Measurements from ENCODE around the gene HELZ.

HELZ gene

GRCh38 chr17:67080804-67081203, 164.2 kb downstream of the HELZ start:
- H3K4me3 ChIP-seq (ENCODE audit: low read depth, low read length), result no peak overlapping the region
- H2AFZ ChIP-seq (ENCODE audit: low read length, unreplicated experiment), result no peak overlapping the region
- H3K27ac ChIP-seq (ENCODE audit: low read depth, low read length), result no peak overlapping the region

GRCh38 chr17:67079491-67079890, 165.5 kb downstream of the HELZ start:
- H3K27me3 ChIP-seq (ENCODE audit: insufficient read depth, low read length), result no peaks in the 10 kb centered on the region
- H3K36me3 ChIP-seq (ENCODE audit: insufficient read depth, low read length), result peaks cover 7% of the 10 kb centered on the region
- H3K4me3 ChIP-seq (ENCODE audit: low read depth, low read length), result no peak overlapping the region
- H3K4me1 ChIP-seq (ENCODE audit: control insufficient read depth, insufficient read depth, low read length, unreplicated experiment), result no peaks in the 10 kb centered on the region
- no peak overlapping the region for H3K27ac ChIP-seq (ENCODE audit: low read depth, low read length)
- H2AFZ ChIP-seq (ENCODE audit: low read length, unreplicated experiment), result no peak overlapping the region
- H3K79me2 ChIP-seq (ENCODE audit: control insufficient read depth, insufficient read depth, low read length, unreplicated experiment), result no peaks in the 10 kb centered on the region

More at GRCh38 chr17:67080804-67081203, 164.2 kb downstream of the HELZ start:
- H3K27me3 ChIP-seq (ENCODE audit: insufficient read depth, low read length), result no peaks in the 10 kb centered on the region
- no peaks in the 10 kb centered on the region for H3K4me1 ChIP-seq (ENCODE audit: control insufficient read depth, insufficient read depth, low read length, unreplicated experiment)
- H3K79me2 ChIP-seq (ENCODE audit: control insufficient read depth, insufficient read depth, low read length, unreplicated experiment), result peaks cover 3% of the 10 kb centered on the region
- H3K36me3 ChIP-seq (ENCODE audit: insufficient read depth, low read length), result peaks cover 7% of the 10 kb centered on the region

DNA sequence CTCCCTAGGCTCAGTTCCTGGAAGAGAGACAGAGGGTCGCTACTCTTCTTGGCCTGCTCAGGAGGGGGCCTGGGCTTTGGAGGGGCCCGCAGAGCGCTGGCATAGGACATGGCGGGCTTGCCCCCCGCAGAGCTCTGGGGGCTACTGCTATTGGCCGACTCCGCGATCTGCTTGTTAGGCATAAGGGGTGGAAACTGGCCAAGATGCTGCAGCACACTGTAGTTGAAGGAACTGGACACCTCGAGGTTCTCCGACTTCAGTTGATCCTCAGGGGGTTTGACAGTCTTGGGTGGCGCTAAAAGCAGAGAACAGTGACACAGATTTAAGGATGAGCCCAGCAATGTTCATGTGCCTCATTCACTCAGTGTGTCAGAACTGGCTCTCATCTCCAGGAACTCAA, 166.7 kb downstream of the HELZ start:
- H3K36me3 ChIP-seq (ENCODE audit: insufficient read depth, low read length), result peaks cover 7% of the 10 kb centered on the region
- no peak overlapping the region for H2AFZ ChIP-seq (ENCODE audit: low read length, unreplicated experiment)
- H3K4me1 ChIP-seq (ENCODE audit: control insufficient read depth, insufficient read depth, low read length, unreplicated experiment), result no peaks in the 10 kb centered on the region
- H3K27ac ChIP-seq (ENCODE audit: low read depth, low read length), result no peak overlapping the region
- H3K27me3 ChIP-seq (ENCODE audit: insufficient read depth, low read length), result no peaks in the 10 kb centered on the region
- H3K4me3 ChIP-seq (ENCODE audit: low read depth, low read length), result no peak overlapping the region
- H3K79me2 ChIP-seq (ENCODE audit: control insufficient read depth, insufficient read depth, low read length, unreplicated experiment), result no peaks in the 10 kb centered on the region

DNA sequence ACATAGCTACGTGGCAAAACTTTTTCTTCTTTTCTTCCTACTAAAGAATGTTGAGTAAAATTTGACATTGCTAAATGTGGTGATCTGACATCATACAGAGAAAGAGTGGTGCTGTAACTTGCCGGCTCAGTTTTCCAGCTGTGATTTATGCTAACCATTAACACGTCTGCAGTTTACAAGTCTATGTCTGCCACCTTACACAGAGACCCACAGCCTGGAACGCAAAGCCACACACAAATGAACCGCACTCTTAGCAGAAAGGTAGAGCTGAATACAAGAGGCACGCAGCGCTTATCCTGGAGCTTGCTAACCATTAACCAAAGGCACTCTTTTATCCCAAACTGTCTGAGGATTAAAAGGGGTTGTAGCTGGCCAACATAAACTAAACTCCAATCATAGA, 168.7 kb downstream of the HELZ start:
- H3K79me2 ChIP-seq (ENCODE audit: control insufficient read depth, insufficient read depth, low read length, unreplicated experiment), result no peaks in the 10 kb centered on the region
- no peak overlapping the region for H2AFZ ChIP-seq (ENCODE audit: low read length, unreplicated experiment)
- no peaks in the 10 kb centered on the region for H3K4me1 ChIP-seq (ENCODE audit: control insufficient read depth, insufficient read depth, low read length, unreplicated experiment)
- no peak overlapping the region for H3K27ac ChIP-seq (ENCODE audit: low read depth, low read length)
- peaks cover 7% of the 10 kb centered on the region for H3K36me3 ChIP-seq (ENCODE audit: insufficient read depth, low read length)
- no peak overlapping the region for H3K4me3 ChIP-seq (ENCODE audit: low read depth, low read length)
- H3K27me3 ChIP-seq (ENCODE audit: insufficient read depth, low read length), result no peaks in the 10 kb centered on the region

- no peaks in the 10 kb centered on the region for H3K4me1 ChIP-seq (ENCODE audit: control insufficient read depth, insufficient read depth, low read length, unreplicated experiment)
- H3K36me3 ChIP-seq (ENCODE audit: insufficient read depth, low read length), result peaks cover 7% of the 10 kb centered on the region
- H2AFZ ChIP-seq (ENCODE audit: low read length, unreplicated experiment), result no peak overlapping the region
- no peak overlapping the region for H3K27ac ChIP-seq (ENCODE audit: low read depth, low read length)
- no peak overlapping the region for H3K4me3 ChIP-seq (ENCODE audit: low read depth, low read length)
- no peaks in the 10 kb centered on the region for H3K79me2 ChIP-seq (ENCODE audit: control insufficient read depth, insufficient read depth, low read length, unreplicated experiment)
- no peaks in the 10 kb centered on the region for H3K27me3 ChIP-seq (ENCODE audit: insufficient read depth, low read length)
Observed at GRCh38 chr17:67074781-67075180, 170.2 kb downstream of the HELZ start.

DNA sequence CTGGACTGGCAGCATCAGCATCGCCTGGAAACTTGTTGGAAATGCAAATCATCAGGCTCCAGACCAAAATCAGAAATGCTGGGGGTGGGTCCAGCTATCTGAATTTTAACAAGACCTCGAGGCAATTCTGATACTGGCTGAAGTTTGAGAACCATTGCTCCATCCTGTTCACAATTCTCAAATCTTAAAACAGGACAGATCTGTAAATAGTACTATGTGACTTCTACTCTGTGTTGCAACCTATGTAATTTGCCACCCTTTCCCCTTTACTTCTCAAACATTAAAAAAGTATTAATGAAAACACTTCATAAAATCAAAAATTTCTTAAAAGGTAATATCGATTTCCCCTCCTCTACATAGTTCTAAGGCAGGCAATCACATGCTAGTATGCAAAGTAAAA, 172.1 kb downstream of the HELZ start:
- no peak overlapping the region for H2AFZ ChIP-seq (ENCODE audit: low read length, unreplicated experiment)
- no peaks in the 10 kb centered on the region for H3K79me2 ChIP-seq (ENCODE audit: control insufficient read depth, insufficient read depth, low read length, unreplicated experiment)
- no peaks in the 10 kb centered on the region for H3K4me1 ChIP-seq (ENCODE audit: control insufficient read depth, insufficient read depth, low read length, unreplicated experiment)
- no peaks in the 10 kb centered on the region for H3K27me3 ChIP-seq (ENCODE audit: insufficient read depth, low read length)
- H3K4me3 ChIP-seq (ENCODE audit: low read depth, low read length), result no peak overlapping the region
- no peak overlapping the region for H3K27ac ChIP-seq (ENCODE audit: low read depth, low read length)
- H3K36me3 ChIP-seq (ENCODE audit: insufficient read depth, low read length), result peaks cover 7% of the 10 kb centered on the region

GRCh38 chr17:67071595-67071994, 173.4 kb downstream of the HELZ start:
- Histone ChIP-seq H3K4me1 (ENCODE audit: control insufficient read depth, insufficient read depth, low read length, unreplicated experiment) (no peaks in the 10 kb centered on the region), H2AFZ (ENCODE audit: low read length, unreplicated experiment) (no peak overlapping the region), H3K79me2 (ENCODE audit: control insufficient read depth, insufficient read depth, low read length, unreplicated experiment) (no peaks in the 10 kb centered on the region), H3K36me3 (ENCODE audit: insufficient read depth, low read length) (peaks cover 3% of the 10 kb centered on the region; the same call in 1 of the 2 replicates), H3K27ac (ENCODE audit: low read depth, low read length) (no peak overlapping the region), H3K4me3 (ENCODE audit: low read depth, low read length) (no peak overlapping the region), H3K27me3 (ENCODE audit: insufficient read depth, low read length) (no peaks in the 10 kb centered on the region)

- Histone ChIP-seq H3K27me3 (ENCODE audit: insufficient read depth, low read length) (no peaks in the 10 kb centered on the region), H3K4me3 (ENCODE audit: low read depth, low read length) (no peak overlapping the region), H3K79me2 (ENCODE audit: control insufficient read depth, insufficient read depth, low read length, unreplicated experiment) (no peaks in the 10 kb centered on the region), H2AFZ (ENCODE audit: low read length, unreplicated experiment) (no peak overlapping the region), H3K36me3 (ENCODE audit: insufficient read depth, low read length) (no peaks in the 10 kb centered on the region), H3K27ac (ENCODE audit: low read depth, low read length) (no peak overlapping the region), H3K4me1 (ENCODE audit: control insufficient read depth, insufficient read depth, low read length, unreplicated experiment) (no peaks in the 10 kb centered on the region)
Observed at GRCh38 chr17:67069603-67070136, 175.3 kb downstream of the HELZ start.

DNA sequence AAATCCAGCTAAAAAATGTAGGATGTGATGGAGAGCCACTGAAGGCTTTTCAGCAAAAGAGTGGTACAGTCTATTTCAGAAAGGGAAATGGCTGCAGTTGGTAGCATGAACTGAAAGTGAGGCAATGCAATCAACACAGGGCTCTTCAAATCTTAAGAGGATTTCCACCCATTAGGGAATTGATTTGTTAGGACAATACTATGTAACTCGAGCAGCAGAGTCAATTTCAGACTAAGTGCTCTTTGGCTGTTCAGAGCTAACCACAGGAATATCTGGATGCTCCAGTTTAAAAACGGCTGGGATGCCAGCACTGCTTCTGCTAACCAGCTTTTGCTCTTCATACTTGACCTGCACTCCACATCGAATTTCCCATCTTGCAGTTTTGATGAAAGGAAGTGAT, 176.0 kb downstream of the HELZ start:
- H3K27me3 ChIP-seq (ENCODE audit: insufficient read depth, low read length), result no peaks in the 10 kb centered on the region
- no peak overlapping the region for H3K4me3 ChIP-seq (ENCODE audit: low read depth, low read length)
- H3K27ac ChIP-seq (ENCODE audit: low read depth, low read length), result no peak overlapping the region
- no peak overlapping the region for H2AFZ ChIP-seq (ENCODE audit: low read length, unreplicated experiment)
- no peaks in the 10 kb centered on the region for H3K36me3 ChIP-seq (ENCODE audit: insufficient read depth, low read length)
- no peaks in the 10 kb centered on the region for H3K4me1 ChIP-seq (ENCODE audit: control insufficient read depth, insufficient read depth, low read length, unreplicated experiment)
- no peaks in the 10 kb centered on the region for H3K79me2 ChIP-seq (ENCODE audit: control insufficient read depth, insufficient read depth, low read length, unreplicated experiment)

DNA sequence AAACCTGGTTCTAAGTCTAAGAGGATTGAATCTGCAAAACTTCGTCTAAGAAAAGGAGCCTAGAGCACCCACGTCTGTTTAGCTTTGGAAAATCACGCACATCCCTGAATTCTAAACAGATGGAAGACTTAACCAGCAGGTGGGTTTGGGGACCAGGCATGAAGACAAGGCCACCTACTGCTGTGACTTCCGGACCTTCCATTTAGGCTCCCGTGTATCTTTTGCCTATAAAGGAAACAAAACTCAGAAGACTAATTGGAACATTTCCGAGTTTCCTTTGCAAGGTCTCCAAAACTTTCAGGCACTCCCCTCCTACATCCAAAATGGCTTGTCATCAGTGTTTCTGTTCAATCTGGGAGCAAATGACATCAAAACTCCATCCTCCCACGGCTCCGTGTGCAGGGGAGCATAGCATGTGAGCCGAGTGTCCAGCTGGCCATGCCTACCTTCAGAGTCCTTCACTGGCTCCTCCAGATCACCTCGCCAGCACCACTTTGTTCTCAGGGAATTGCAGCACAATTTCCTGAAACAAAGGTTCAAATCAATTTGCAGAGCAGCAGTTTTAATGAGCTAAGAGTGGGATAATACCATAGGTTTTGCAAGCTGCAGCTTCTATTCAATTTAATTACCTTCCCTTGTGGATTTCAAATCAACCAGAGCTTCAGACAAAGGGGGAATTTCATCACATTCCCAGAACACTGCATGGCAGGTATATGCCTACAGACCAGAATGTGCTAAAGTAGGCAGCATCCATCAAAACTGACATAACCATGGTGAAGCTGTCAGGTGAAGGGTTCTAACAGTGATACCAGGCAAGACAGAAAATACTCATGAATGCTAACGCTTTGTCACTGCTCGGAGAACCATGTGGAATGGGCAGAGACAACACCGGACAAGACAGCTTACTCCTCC, 177.2 kb downstream of the HELZ start:
- Histone ChIP-seq H3K27ac (ENCODE audit: low read depth, low read length) (no peak overlapping the region), H3K79me2 (ENCODE audit: control insufficient read depth, insufficient read depth, low read length, unreplicated experiment) (no peaks in the 10 kb centered on the region), H3K36me3 (ENCODE audit: insufficient read depth, low read length) (no peaks in the 10 kb centered on the region), H2AFZ (ENCODE audit: low read length, unreplicated experiment) (no peak overlapping the region), H3K4me1 (ENCODE audit: control insufficient read depth, insufficient read depth, low read length, unreplicated experiment) (no peaks in the 10 kb centered on the region), H3K27me3 (ENCODE audit: insufficient read depth, low read length) (no peaks in the 10 kb centered on the region), H3K4me3 (ENCODE audit: low read depth, low read length) (no peak overlapping the region)

DNA sequence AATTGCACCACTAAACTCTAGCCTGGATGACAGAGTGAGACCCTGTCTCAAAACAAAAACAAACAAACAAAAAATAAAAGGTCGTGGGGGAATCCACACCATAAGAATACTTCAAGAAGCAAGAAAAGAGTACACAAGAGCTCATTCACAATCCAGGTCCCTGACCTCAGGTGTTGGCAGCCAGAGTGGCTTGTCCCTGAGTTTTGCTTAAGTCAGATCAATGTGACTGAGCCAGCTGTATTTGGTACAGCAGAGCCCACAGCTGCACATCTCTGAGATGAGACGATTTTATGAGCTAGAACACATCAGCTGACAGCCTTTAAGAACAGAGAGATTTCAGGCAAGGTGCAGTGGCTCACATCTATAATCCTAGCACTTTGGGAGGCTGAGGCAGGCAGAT, 178.3 kb downstream of the HELZ start:
- Histone ChIP-seq H3K4me3 (ENCODE audit: low read depth, low read length) (no peak overlapping the region), H3K79me2 (ENCODE audit: control insufficient read depth, insufficient read depth, low read length, unreplicated experiment) (no peaks in the 10 kb centered on the region), H3K4me1 (ENCODE audit: control insufficient read depth, insufficient read depth, low read length, unreplicated experiment) (no peaks in the 10 kb centered on the region), H2AFZ (ENCODE audit: low read length, unreplicated experiment) (no peak overlapping the region), H3K27ac (ENCODE audit: low read depth, low read length) (no peak overlapping the region), H3K27me3 (ENCODE audit: insufficient read depth, low read length) (no peaks in the 10 kb centered on the region), H3K36me3 (ENCODE audit: insufficient read depth, low read length) (no peaks in the 10 kb centered on the region)
